NCI-H2081 treated with DMSO at 0.1 percent for 48 hours (cell line): Measurements from ENCODE around the gene PIAS1.
"Not testable (repeated sequence)": the region's sequence is repeated elsewhere in the genome, so short reads cannot be mapped to it uniquely, and the experiment has no call there.

Source experiments
- DNase-seq: peaks from one replicate; lab custom pipeline; 2025; lab: John Stamatoyannopoulos, UW

PIAS1 gene

DNA sequence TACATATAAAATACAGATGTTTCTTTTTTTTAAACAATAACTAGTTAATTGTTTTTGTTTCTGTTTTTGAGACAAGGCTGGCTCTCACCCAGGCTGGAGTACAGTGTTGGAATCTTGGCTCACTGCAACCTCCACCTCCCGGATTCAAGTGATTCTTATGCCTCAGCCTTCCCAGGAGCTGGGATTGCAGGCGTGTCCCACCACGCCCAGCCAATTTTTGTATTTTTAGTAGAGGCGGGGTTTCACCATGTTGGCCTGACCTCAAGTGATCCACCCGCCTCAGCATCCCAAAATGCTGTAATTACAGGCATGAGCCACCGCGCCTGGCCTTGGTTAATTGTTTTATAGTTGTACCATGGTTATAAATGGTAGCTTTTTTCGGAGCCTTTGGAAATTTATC lies 72.3 kb downstream of the PIAS1 start:
- no peak for DNase-seq

DNA sequence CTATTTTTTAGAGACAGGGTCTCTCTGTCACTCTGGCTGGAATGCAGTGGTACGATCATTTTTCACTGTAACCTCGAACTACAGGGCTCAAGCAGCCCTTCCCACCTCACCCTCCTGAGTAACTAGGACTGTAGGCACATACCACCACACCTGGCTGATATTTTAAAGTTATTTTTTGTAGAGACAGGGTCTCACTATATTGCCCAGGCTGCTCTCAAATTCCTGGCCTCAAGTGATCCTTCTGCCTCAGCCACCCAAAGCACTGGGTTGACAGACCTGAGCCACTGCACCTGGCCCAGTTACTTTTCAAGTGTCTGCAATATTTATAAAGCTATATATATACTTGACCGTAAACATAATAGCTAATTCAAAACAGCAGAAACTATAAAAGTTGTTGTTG lies 75.0 kb downstream of the PIAS1 start:
- no peak for DNase-seq

DNA sequence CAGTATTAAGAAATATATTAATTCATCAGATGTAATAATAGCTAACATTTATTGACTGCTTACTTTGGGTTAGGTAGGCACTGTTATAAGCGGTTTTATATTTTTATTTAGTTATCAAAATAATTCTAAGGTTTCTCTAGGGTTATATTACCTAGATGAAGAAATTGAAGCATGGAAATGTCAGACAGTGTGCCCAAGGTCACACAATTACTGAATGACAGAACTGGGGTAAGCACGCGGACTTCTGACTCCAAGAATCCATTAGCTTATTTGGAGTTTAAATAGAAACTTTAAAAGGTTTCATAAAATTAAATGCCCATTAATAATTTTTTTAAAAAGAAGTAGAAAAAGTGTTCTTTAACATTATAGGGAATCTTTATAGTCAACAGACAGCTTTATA lies 76.7 kb downstream of the PIAS1 start:
- DNase-seq: no peak

DNA sequence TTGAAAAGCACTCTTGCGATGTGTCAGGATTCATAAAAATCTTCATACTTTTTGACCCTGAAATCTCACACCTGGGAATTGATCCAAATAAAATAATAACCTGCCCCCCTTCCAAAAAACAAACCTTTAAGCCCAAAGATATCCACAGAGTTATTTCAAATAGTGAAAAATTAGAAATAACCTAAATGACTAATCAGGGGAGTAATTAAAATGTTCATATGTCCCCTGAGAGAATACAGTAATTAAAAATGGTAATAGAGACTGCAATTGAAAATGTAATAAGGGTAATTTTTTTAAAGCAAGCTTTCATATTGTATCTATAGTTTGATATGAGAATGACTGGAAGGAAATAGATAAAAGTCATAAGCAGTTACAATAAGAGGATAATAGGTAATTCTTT lies 83.0 kb downstream of the PIAS1 start:
- DNase-seq: no peak

DNA sequence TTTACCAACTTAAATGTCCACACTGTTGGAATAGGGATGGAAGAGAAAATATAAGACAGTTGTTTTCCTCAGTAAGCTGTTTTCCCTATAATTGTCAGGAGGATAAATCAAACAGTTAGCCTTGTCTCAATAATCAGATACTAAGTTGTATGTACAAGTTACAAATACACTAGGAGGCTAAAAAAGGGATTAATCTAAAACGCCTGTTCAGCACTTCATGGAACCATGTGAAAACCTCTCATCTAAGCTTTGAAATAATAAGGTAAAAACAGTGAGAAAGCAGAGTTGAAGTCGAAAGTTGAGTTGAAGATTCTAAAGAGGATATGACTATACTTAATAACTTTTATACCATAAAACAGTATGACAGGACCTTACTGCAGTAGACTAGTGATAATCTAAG lies 89.0 kb downstream of the PIAS1 start:
- no peak for DNase-seq

- no peak for DNase-seq
These were observed 89.7 kb downstream of the PIAS1 start for GRCh38 chr15:68143785-68144184.

DNA sequence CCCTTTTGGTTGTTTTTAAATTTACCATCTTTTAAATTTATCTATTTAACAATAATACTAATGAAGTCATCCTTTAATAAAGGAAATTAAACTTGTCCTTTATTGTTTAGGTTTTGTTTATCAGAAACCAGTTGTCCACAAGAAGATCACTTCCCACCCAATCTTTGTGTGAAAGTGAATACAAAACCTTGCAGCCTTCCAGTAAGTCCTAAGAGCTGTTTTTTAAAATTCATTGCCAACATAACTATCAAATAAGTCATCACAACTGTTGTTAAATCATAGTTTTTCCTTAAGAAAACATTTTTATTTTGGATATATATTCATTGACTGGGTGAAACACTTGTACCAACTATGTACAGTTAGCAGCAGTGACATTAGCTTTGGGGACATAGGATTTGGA lies 91.6 kb downstream of the PIAS1 start:
- no peak for DNase-seq

DNA sequence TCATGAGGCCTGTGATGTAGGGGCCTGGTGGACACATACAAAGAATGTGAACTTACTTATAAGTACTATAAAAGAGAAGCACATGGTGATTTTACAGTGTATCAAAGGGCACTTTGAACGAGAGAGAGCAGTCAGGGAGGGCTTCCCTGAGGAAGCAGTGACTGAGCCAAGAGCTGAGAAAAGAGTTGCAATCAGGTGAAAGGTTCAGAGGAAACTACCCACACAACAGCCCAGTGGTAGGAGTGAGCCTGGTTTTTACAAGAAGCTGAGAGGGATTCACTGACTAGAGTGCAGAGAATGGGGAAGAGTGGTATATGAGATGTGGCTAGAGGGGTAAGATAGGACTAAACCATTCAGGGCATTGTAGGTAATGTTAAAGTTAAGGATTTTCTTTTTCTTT lies 93.9 kb downstream of the PIAS1 start:
- DNase-seq: no peak

DNA sequence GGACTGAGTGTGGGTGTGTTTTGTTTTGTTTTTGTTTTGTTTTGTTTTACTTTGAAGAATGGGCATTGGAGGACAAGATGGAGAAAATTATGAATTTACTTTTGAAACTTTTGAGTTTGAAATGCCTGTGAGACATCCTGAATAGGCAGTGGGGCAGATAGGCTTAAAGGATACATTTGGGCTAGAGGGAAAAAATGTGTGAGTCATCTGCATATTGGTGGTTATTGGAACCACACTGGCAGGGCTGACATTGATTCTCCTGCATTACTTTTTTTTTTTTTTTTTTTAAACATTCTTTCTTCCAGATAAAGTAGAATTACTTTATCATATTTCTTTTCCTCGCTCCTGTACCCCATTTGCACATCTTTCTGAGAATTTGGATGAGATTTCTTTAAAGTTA lies 94.9 kb downstream of the PIAS1 start:
- DNase-seq: no peak

GRCh38 chr15:68150187-68150586 lies 96.1 kb downstream of the PIAS1 start:
- DNase-seq: no peak

- no peak for DNase-seq
These were observed 97.2 kb downstream of the PIAS1 start for GRCh38 chr15:68151277-68151676.

GRCh38 chr15:68152342-68152741 lies 98.2 kb downstream of the PIAS1 start:
- no peak for DNase-seq

DNA sequence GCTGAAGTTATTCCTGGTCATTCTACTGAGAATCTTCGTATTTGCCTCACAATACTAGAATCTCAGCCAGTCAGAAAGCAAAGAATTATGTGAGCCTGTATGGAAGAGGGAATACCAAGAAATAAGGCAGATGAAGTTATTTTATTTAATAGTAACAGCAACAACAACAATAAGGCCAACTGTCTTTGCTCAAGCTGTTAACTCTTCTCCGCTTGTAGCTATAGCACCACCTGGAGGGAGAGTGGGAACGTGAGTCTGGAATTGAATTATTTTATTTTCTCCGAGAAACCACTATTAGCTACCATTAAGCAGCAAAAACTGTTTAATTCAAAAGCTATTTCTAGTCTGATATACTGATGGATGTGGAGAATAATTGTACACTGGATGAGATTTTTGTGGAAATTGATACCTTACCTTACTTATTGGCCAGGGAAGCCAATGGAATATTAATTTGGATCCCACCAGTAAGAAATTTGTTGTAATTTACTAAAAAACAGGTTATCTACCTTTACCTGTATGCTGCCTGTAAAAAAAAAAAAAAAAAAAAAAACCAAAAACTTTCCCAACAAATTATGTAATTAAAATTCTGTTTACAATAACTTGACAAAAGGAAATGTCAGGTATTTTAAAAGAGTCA lies 100.9 kb downstream of the PIAS1 start:
- no peak for DNase-seq

- DNase-seq: no peak
These were observed 103.0 kb downstream of the PIAS1 start for GRCh38 chr15:68157074-68157473.

DNA sequence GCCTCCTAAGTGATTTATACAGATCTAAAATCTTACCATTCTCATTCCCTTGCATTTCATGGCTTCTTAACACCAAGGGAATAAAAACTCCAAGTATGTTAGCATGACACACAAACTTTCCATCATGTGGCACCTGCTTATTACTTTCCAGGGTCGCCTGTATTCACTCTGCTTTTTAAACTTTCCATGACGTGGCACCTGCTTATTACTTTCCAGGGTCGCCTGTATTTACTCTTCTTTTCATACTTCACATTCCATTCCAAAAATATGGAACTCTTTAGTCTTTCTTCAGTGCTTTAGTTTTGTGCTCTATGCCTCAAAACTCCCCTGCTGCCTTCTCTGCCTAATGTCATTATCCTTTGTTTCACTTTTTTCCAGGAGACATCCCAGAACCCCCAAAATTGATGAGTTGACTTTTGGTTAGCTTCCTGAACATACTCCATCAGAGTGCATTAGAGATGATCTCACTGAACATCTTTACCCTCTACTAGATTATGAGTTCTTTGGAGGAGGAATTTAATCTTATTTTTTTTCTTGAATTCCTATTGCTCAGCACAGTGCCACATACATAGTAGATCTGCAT lies 104.0 kb downstream of the PIAS1 start:
- DNase-seq: no peak

GRCh38 chr15:68163191-68163590 lies 109.1 kb downstream of the PIAS1 start:
- DNase-seq: no peak

DNA sequence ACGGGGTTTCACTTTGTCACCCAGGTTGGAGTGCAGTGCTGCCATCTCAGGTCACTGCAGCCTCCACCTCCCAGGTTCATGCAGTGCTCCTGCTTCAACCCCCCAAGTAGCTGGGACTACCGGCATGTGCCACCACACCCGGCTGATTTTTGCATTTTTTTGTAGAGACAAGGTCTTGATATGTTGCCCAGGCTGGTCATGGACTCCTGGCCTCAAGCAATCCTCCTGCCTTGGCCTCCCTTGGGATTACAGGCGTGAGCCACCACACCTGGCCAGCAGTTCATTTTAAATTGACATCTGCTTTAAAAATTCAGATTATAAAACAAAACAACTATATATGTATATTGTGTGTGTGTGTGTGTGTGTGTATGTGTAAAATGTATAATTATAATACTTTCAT lies 112.7 kb downstream of the PIAS1 start:
- no peak for DNase-seq

GRCh38 chr15:68172037-68172436 lies 117.9 kb downstream of the PIAS1 start:
- not testable (repeated sequence) for DNase-seq

DNA sequence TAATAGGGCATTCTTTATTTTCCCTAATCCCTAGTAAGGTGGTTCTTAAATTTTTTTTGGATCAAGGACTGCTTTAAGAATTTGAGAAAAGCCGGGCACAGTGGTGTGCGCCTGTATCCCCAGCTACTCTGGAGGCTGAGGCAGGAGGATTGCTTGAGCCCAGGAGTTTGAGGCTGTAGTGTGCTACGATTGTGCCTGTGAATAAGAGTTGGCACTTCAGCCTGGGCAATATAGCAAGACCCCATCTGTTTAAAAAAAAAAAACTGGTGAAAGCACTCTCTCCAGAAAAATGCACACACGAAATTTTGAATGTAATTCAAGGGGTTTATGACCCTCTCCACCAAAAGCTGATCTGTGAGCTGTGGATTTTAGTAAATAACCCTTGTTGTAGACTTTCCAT lies 119.0 kb downstream of the PIAS1 start:
- DNase-seq: no peak

DNA sequence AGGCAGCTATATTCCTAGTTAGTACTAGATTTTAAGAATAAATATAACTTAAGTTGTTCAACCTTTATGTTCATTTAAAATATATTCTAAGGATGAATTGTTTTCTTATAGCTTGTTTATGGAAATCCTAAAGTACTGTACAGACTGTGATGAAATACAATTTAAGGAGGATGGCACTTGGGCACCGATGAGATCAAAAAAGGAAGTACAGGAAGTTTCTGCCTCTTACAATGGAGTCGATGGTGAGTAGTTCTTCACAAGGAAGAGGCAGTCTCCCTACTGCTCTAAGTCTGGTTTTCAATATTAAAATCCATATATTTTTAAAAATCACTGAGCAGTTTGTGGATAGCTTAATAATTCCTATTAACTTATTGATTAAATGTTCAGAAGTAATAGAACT lies 121.4 kb downstream of the PIAS1 start:
- no peak for DNase-seq

GRCh38 chr15:68176601-68177000 lies 122.5 kb downstream of the PIAS1 start:
- DNase-seq: no peak

- no peak for DNase-seq
These were observed 123.6 kb downstream of the PIAS1 start for GRCh38 chr15:68177742-68178141.

DNA sequence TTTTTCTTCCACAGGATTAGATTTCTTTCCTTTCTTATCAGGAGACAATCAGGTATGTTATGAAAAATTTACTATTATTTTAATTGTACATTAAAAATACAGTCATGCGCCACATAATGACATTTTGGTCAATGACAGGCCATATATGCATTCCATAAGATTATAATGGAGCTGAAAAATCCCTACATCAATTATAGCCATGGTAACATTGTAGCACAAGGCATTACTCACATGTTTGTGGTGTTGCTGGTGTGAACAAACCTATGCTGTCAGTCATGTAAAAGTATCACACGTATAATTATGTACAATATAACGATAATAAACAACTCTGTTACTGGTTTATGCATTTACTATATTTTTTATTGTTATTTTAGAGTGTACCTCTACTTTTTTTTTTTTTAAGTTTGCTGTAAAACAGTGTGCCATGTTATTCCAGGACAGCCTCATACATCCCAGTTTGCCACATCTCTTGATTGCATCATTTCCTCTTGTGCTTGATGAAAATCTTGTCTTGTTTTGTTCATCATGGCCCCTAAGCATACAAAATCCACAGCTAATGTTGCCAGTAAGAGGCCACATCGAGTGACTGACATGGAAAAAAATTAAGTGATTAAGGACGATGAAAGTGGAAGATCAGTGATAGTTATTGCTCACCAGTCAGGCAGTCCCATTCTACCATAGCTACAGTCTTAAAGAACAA lies 129.7 kb downstream of the PIAS1 start:
- no peak for DNase-seq
